Astrocyte of the cerebellum (primary cell): Measurements from ENCODE around the gene PKP4.

Experiments used
- DNase-seq: peaks from one replicate; pipeline ENCODE4 v3.0.0-alpha.2; 2011; ENCODE audit warnings: low read depth
- H3K4me3 ChIP-seq: 2 replicates; pipeline ENCODE4 v1.5.1; 2011; ENCODE audit warnings: mild to moderate bottlenecking, low read depth, low read length, moderate library complexity
- CTCF ChIP-seq: IDR thresholded peaks from 2 replicates; pipeline ENCODE4 v1.5.1; 2012; ENCODE audit warnings: low read length, low read depth, moderate library complexity, mild to moderate bottlenecking; ENCODE audit errors: missing control alignments
- in situ Hi-C: cut with HindIII; loops from 2 replicates; pipeline ENCODE4 v1.10.0; 2017; ENCODE audit warnings: low sequenced_read_pairs

PKP4 gene

GRCh38 chr2:158681816-158682215 is 225.1 kb downstream of the PKP4 start:
- no peak overlapping the region for H3K4me3 ChIP-seq
- in situ Hi-C loops, result no loop called here
- DNase-seq, result no peak
- TF ChIP-seq CTCF, result no peak

- no peak for DNase-seq
- H3K4me3 ChIP-seq, result no peak overlapping the region
- no peak for TF ChIP-seq CTCF
- in situ Hi-C loops, result no loop called here
These were observed 228.9 kb downstream of the PKP4 start for GRCh38 chr2:158685646-158686045.

GRCh38 chr2:158686210-158686691 is 229.5 kb downstream of the PKP4 start:
- TF ChIP-seq CTCF, result no peak
- no peak for DNase-seq
- no peak overlapping the region for H3K4me3 ChIP-seq
- in situ Hi-C loops, result no loop called here

GRCh38 chr2:158687315-158687714 is 230.6 kb downstream of the PKP4 start:
- TF ChIP-seq CTCF, result no peak
- no peak overlapping the region for H3K4me3 ChIP-seq
- in situ Hi-C loops, result no loop called here
- no peak for DNase-seq

- DNase-seq, result no peak
- in situ Hi-C loops, result no loop called here
- no peak overlapping the region for H3K4me3 ChIP-seq
- no peak for TF ChIP-seq CTCF
These were observed 232.0 kb downstream of the PKP4 start for GRCh38 chr2:158688721-158689120.

GRCh38 chr2:158689391-158689790 is 232.6 kb downstream of the PKP4 start:
- no peak for DNase-seq
- H3K4me3 ChIP-seq, result no peak overlapping the region
- in situ Hi-C loops, result no loop called here
- no peak for TF ChIP-seq CTCF

GRCh38 chr2:158690823-158691222 is 234.1 kb downstream of the PKP4 start:
- no peak for TF ChIP-seq CTCF
- in situ Hi-C loops, result no loop called here

More at GRCh38 chr2:158690823-158691222, 234.1 kb downstream of the PKP4 start:
- DNase-seq, result no peak
- no peak overlapping the region for H3K4me3 ChIP-seq
